GM18858 (cell line): ENCODE data around the gene IFT57.

Experiments used
- ATAC-seq: cut with Tn5 transposase; IDR thresholded peaks from one replicate; pipeline ENCODE4 v1.9.1; 2021; ENCODE audit not compliant: unreplicated experiment

Gene IFT57

DNA sequence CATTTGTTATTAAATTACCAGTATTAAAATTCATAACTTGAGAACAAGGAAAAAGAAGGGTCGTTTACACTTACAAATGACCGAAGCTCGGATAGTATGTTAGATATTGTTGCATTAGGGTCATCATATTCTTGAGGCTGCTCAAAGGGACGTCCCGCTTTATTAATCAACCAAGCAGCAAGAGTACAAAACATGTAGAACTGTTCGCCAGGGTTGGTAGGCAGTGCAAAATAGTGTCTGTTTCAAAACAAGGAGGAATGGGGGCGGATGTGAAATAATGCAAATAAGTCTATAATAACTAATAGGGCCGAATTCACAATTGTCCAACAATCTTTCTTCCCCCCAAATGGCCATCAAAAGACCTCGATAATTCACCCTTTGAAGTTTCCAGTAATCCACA lies 2.9 kb downstream of the IFT57 start:
- peak; percentile 22 for ATAC-seq

DNA sequence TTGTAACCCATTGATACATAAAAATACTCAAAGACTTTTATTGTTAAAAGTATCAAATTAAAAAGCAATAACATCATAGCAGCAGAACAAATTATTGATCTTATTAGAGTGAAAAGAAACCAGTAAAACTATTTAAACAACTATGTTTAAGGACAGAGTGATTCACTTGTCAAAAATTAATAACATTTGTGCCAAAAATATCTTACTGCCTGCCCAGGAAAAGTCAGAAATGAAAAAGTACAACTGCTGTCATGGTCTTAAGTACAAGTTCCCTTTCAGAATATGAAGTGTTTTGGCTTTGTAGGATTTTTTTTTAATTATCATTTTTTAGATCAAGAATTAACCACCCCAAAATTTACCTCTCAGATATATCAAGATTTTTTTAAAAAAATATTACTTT lies 3.4 kb downstream of the IFT57 start:
- no peak for ATAC-seq

DNA sequence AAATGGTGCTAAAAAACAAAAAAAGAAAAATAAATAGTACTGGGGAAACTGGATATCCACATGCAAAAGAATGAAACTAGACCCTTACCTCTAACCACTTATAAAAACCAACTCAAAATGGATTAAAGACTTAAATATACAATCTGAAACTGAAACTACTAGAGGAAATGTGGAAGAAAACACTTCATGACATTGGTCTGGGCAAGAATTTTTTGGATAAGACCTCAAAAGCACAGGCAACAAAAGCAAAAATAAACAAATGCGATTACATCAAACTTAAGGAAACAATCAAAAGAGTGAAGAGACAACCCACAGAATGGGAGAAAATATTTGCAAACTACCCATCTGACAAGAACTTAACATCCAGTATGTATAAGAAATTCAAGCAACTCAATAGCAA lies 6.4 kb downstream of the IFT57 start:
- ATAC-seq: no peak

DNA sequence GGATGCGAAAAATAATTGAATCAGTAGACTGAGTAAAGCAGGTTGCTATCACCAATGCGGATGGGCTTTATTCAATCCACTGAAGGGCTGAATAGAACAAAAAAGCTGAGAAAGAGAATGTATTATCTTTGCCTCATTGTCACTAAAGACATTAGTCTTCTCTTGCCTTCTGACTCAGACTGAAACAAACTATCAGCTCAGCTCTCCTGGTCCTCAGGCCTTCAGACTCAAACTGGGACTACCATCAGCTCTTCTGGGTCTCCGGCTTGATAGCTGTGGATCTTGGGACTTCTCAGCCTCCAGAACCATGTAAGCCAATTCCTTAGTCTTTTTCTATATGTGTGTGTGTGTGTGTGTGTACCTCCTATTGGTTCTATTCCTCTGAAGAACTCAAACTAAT lies 12.6 kb downstream of the IFT57 start:
- ATAC-seq: no peak

DNA sequence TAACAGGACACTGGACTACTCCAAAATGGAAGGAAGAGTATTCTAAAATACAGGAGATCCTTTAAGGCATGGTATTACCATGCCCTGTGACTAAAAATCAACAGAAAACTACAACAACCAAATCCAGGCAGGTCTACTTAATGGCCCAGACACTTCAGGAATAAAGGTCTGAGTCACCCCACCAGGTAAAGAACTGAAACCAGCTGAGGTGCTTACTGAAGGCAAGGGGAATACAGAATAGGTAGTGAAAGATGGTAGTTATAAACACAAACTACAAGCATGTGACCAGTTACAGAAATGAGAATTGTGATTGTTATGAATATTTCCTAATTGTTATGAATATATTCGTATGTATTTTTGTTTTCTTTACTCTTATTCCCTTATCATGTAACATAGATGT lies 13.4 kb downstream of the IFT57 start:
- ATAC-seq: peak; percentile 97

DNA sequence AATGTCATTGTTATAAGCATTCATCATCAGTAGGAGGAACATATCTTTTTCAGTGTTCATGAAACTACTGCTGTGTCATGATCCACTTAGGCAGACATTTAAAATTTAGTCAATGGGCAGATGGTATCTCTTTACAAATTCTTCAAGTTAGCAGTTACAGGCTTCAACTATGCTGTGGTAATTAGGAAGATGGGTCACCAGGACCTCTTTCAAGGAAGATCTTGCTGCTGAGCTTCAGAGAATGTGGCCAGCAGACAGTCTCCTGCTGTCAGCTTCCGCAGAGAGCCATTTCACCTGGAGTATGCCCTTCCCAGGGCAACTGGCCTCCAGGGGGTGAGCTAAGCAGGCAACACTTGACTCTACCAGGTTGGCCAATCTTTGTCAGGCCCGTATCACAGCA lies 19.4 kb downstream of the IFT57 start:
- ATAC-seq: no peak

DNA sequence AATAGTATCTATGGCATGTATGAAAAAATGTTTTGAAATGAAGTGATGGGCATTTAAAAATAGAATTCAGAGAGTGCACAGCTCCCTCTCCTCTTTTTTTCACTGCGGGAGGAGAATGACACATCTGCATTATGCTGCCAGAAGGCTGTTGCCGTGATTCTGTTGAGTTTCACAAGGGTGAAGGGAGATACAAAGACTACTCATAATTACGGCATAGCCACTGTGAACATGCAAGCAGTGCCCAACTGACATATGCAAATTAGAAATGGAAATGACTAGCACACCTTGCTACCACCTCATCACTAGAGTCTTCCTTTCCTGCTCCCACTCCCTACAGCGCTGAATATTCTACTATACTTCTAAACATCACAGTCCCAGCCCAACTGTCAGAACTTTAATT lies 20.1 kb downstream of the IFT57 start:
- ATAC-seq: peak; percentile 79

DNA sequence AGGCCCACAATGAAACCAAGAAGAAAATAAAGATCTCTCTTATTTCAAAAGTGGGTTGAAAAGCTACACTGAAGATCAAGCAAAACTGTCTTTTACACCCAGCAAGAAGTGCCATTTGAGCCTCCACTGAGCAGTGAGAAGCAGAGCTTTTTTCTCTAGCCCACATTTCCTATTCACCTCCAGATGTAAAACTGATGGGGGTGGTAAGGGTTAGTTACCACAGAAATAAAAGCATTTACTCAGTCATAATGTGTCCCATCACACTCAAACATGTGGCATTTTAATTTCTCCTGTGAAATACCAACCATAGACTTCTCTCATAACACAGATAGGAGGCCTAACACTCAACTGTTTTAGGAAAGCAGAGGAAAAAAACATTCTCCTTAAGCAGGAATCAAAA lies 21.0 kb downstream of the IFT57 start:
- no peak for ATAC-seq

DNA sequence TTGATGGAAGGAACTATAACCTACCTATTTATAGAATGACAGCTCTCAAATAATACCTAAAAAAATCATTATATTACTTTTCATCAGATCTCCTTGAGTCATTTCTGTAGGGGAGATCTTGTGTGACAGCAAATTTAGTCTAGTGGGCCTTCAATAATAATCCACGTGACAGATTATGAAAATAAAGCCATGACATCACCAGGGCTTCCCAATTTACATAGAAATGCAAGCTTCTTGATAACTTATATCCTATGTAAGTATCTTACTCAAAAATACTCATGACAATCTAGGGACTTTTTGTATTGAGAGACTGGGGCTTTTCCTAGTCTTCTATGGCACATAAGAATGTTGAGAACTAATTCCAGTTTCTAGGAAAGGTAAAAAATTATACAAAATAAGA lies 21.6 kb downstream of the IFT57 start:
- no peak for ATAC-seq

DNA sequence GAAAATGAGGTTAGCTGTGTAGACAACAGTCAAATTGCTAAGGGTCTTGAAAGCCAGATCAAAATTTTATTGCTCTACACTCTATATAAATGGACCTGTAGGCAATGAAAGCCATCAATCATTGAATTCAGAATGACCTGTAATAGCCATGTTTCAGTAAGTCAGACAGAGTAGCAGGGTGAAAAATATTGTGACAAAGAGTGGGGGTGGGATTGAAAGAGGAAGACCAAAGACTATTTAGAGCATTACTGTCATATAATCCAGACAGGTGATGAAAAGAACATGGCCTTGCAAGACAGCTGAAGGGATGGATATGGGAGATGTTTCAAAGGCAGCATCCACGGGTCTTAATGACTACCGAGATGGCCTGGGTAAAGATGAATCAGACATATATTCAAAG lies 22.2 kb downstream of the IFT57 start:
- ATAC-seq: no peak

DNA sequence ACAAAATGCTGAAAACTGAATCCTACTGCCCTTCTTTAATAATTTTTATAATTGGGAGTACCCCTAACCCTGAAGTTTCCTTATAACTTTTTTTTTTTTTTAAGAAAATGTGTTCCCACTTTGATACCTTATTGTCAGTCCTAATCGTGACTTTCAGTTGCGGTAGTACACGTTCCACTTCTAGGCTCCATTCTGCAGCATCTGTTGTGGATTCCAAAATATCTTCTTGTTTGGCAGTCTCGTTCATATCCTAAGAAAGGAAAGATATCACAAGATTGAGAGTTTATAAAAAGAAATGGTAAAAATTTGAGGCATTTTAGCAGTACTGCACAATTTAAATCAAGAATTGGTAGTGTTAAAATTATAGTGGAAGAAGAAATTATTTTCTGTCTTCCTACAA lies 30.8 kb downstream of the IFT57 start:
- no peak for ATAC-seq

DNA sequence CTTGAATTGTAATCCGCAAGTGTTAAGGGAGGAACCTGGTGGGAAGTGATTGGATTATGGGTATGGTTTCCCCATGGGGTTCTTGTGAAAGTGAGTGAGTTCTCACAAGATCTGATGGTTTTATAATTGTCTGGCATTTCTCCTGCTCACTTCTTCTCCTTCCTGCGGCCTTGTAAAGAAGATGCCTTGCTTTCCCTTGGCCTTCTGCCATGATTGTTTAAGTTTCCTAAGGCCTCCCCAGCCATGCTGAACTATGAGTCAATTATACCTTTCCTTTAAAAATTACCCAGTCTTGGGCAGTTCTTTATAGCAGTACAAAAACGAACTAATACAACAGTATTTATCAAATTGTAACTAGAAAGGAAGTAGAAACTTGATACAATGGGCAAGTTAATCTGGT lies 31.9 kb downstream of the IFT57 start:
- no peak for ATAC-seq

DNA sequence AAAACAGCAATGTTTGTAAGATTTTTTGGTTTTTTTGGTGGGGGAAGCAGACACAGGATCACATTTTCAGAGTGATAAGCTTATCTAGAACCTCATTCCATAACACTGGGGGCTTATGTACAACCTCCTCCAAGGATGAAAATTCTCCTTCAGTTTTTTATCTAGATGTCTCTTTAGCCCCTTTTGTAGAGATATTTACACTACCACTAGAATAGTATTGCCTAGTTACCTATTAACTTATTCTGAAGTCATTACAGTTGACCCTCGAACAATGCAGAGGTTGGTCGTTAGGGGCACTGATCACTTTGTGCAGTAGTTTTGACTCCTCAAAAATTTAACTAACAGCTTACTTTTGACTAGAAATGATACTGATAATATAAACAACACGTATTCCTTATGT lies 32.8 kb downstream of the IFT57 start:
- no peak for ATAC-seq

DNA sequence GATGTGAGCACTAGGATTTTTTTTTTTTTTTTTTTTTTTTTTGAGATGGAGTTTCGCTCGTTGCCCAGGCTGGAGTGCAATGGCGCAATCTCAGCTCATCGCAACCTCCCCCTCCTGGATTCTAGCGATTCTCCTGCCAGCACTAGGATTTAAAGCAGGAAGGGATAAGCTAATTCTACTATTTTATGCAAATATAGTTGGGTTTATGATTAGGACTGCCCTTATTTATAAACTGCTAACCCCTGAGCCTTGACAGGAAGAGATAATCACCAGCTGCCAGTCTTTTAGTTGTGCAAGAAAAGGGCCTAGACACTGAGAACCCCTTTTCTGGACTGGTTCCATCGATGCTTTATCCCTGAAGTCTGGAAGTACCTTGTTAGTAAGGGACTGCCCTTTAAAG lies 36.7 kb downstream of the IFT57 start:
- no peak for ATAC-seq

DNA sequence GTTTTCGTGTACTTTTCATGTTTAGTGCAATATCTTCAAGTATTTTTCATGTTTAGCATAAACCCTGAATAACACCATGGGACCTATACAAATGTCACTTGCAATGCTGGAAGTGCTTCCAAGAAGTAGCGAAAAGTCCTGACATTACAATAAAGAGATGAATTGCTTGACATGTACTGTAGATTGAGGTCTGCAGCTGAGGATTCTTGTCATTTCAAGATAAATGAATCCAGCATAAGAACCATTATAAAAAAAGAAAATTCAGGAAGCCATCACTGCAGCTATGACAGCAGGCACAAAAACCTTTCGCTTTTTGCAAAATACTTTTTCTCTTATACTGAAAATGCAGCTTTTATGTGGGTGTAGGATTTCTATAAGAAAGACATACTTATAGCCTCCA lies 37.4 kb downstream of the IFT57 start:
- no peak for ATAC-seq

DNA sequence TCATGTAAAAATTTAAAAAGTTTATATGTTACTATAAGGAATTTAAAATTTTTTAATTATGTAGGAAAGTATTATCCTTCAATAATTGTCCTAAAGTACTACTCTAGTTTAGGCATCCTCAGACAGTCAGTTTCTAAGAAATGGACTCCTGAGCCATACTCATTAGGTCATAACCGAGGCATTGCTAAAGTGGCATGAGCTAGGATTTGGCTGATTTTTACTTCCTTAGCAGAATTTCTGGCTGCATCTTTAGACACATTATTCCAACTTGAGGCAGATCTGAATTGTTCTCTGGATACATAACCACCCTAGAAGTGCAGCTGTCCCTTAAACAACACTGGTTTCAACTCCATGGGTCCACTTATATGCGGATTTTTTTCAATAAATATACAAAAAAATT lies 38.3 kb downstream of the IFT57 start:
- ATAC-seq: no peak

DNA sequence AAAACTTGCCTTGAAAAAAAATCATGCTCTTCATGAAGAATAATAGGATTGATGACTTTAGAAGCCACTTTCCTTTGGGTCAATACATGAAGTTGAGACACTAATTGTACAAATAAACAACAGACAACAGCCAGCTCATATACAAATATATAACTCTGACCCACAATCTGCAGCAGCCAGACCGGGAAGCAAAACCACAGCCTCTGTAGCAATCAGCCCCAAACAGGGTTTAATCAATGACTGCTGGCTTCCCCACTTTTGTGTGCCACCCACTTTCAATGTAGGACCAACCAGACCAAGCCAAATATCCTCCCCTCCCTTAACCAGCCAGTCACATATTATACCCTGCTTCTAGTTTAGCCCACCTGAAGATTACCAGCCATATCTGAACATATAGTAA lies 39.0 kb downstream of the IFT57 start:
- no peak for ATAC-seq

DNA sequence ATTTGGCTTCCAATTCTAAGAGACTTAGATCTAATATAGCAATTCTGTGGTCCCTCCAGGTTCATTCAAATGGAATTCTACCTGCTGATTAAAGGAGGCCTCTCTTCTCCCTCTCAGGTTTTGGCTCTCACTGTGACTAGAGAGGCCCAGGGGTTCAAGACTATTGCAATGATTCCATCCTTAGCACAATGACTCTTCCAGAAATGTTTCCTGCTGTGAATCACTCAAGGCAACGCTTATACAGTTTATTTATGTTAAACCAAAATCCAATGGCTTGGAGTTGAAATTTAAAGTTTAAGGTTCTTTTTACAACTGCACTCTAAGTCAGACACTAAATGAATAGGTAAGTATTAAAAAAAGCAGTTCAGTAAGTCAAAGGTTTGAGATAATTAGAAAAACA lies 39.9 kb downstream of the IFT57 start:
- ATAC-seq: no peak

DNA sequence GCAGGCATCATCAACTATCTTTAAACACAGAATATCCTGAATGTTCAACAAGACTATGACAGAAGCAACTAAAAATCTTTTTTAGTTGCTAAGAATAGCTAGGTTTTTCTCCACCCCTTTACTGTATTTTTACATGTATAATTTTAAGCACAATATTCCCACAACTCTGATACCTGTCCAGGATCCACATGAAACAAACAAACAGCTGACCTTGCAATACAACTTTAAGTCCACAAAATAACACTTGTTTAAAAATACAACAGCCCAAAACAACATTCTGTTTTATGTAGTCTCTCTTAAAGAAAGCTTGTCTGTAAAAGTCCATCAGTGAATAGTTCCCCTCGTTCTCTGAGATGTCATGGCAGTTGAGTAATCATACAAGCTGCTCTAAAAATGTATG lies 41.1 kb downstream of the IFT57 start:
- ATAC-seq: no peak

DNA sequence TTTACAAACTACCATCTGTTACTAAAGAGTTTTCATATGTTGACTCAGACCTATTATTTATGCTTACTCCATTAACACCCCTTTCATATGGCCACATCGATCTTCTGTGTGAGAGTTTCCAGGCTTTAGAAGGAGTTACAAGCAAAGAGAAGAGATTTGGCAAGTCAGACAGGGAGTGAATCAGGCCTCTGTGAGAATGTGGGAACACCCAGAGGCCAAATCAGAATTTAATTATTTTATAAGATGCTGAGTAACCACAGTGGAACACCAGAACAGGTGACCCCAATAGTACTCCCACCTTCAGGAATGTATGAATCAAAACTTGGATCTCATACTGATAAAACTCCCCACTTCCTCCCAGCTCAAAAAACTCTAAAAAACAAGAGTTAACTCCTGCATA lies 42.0 kb downstream of the IFT57 start:
- ATAC-seq: no peak

DNA sequence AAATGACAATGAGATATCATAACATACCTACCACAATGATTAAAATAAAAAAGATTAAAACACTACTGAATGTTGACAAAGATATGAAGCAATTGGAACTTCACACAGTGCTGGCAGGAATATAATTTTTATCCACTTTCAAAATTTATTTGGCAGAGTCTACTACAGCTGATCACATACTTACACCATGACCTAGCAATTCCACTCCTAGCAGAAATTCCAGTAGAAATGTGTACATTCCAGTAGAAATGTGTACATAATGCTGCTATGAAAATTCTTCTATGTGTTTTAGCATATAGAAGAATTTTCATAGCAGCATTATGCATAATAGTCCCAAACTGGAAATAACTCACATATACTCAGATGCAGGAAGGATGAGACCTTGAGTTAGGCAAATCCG lies 43.5 kb downstream of the IFT57 start:
- no peak for ATAC-seq

DNA sequence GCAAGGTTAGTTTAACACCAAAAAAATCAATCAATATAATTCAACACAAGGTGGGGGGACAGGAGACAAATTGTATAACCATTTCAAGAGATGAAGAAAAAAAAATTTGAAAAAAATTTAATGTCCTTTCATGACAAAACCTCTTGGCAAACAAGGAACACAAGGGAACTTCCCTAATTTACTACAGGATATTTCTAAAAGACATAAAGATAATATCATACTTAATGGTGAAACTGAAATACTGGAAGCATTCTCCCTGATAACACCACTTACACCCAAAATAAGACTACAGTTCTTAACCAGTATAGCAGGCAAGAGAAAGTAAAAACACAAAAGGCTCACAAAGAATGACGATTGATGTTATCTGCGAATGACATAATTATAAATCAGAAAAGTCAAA lies 44.7 kb downstream of the IFT57 start:
- ATAC-seq: no peak

DNA sequence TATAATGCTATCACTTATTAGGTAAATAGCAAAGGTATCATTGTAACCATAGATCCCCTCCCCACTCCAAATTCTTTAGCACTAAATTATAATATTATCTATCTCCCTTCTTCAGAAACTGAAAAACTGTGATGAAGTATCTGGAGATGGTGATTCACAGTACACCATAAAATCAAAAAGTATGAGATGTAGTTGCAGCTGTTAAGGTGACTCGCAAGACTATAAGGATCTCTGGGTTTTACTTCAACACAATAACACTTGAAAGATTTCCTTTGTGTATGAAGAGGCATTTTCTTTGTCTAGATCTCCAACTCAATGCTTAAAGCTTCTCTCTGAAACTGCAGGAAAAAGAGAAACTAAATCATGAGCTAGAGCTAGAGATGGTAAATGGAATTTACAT lies 46.9 kb downstream of the IFT57 start:
- ATAC-seq: no peak

DNA sequence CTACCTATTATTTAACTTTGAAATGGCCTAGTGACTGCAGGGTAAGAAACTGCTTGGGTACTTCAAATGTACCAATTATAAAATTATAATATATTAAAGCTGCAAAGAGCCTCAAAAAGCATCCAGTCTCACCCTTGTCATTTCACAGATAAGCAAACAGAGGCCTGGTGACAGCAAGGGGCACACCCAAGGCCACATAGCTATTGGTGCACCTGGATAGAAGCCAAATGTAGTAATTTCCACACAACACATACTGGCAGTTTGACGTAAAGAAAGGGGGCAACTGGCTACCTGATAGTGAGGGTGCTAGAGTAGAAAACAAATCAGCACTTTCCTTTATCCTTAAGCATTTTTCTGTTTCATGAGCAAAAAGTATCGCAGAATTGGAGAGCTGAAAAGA lies 51.1 kb downstream of the IFT57 start:
- no peak for ATAC-seq
